KMS-11 (cell line): ENCODE data around the gene MAFB.

Experiments
- H2AFZ ChIP-seq: fragments of 200-600 bp; sonication (generic); 2 replicates; pipeline ENCODE4 v1.6.1; 2016; ENCODE audit warnings: antibody characterized with exemption, mixed run types, low read depth
- H3K27ac ChIP-seq: fragments of 200-600 bp; sonication (generic); 2 replicates; pipeline ENCODE4 v1.6.1; 2016; ENCODE audit warnings: mild to moderate bottlenecking, mixed run types
- H3K27me3 ChIP-seq: fragments of 200-600 bp; sonication (generic); 2 replicates; pipeline ENCODE4 v1.6.1; 2017; ENCODE audit warnings: mild to moderate bottlenecking, low read depth, mixed run types, moderate library complexity; ENCODE audit not compliant: insufficient read depth
- H3K36me3 ChIP-seq: fragments of 200-600 bp; sonication (generic); 2 replicates; pipeline ENCODE4 v1.6.1; 2017; ENCODE audit warnings: mild to moderate bottlenecking, mixed run types; ENCODE audit not compliant: insufficient read depth
- H3K4me1 ChIP-seq: fragments of 200-600 bp; sonication (generic); 2 replicates; pipeline ENCODE4 v1.6.1; 2016; ENCODE audit warnings: mild to moderate bottlenecking, low read depth, mixed run types; ENCODE audit not compliant: poor library complexity, severe bottlenecking
- H3K4me2 ChIP-seq: fragments of 200-600 bp; sonication (generic); 2 replicates; pipeline ENCODE4 v1.7.0; 2016; ENCODE audit warnings: mild to moderate bottlenecking, mixed run types
- H3K4me3 ChIP-seq: fragments of 200-600 bp; sonication (generic); IDR thresholded peaks from 2 replicates; pipeline ENCODE4 v1.6.1; 2017; ENCODE audit warnings: low read depth, low read length, mixed read lengths; ENCODE audit not compliant: insufficient read depth
- H3K79me2 ChIP-seq: fragments of 200-600 bp; sonication (generic); 2 replicates; pipeline ENCODE4 v1.6.1; 2016; ENCODE audit warnings: low read depth, mixed run types; ENCODE audit not compliant: insufficient read depth
- H3K9ac ChIP-seq: fragments of 200-600 bp; sonication (generic); 2 replicates; pipeline ENCODE4 v1.6.1; 2016; ENCODE audit warnings: mild to moderate bottlenecking, mixed run types
- H4K20me1 ChIP-seq: fragments of 200-600 bp; sonication (generic); 2 replicates; pipeline ENCODE4 v1.6.1; 2016; ENCODE audit warnings: mild to moderate bottlenecking, mixed run types; ENCODE audit not compliant: insufficient read depth
- CTCF ChIP-seq: fragments of 200-600 bp; sonication (generic); conservative IDR thresholded peaks from 2 replicates; pipeline ENCODE4 v1.6.1; 2017; ENCODE audit warnings: low read depth, mild to moderate bottlenecking, antibody characterized with exemption, low read length, moderate library complexity, mixed read lengths

The MAFB gene

GRCh38 chr20:40657526-40657925 is 31.5 kb downstream of the MAFB start:
- H3K9ac ChIP-seq, result no peak overlapping the region
- H3K4me2 ChIP-seq, result no peak overlapping the region
- H3K27ac ChIP-seq, result no peak overlapping the region
- TF ChIP-seq CTCF, result no peak
- no peaks in the 10 kb centered on the region for H4K20me1 ChIP-seq
- no peaks in the 10 kb centered on the region for H3K4me1 ChIP-seq
- no peak overlapping the region for H2AFZ ChIP-seq
- H3K27me3 ChIP-seq, result no peaks in the 10 kb centered on the region
- no peaks in the 10 kb centered on the region for H3K79me2 ChIP-seq
- H3K36me3 ChIP-seq, result no peaks in the 10 kb centered on the region
- H3K4me3 ChIP-seq, result no peak overlapping the region

- H3K4me3 ChIP-seq, result no peak overlapping the region
- no peak overlapping the region for H2AFZ ChIP-seq
- no peaks in the 10 kb centered on the region for H4K20me1 ChIP-seq
- H3K36me3 ChIP-seq, result no peaks in the 10 kb centered on the region
- TF ChIP-seq CTCF, result no peak
- no peak overlapping the region for H3K9ac ChIP-seq
- H3K27ac ChIP-seq, result no peak overlapping the region
- no peaks in the 10 kb centered on the region for H3K27me3 ChIP-seq
- no peaks in the 10 kb centered on the region for H3K79me2 ChIP-seq
- H3K4me2 ChIP-seq, result no peak overlapping the region
- no peaks in the 10 kb centered on the region for H3K4me1 ChIP-seq
Observed at GRCh38 chr20:40655451-40655850, 33.6 kb downstream of the MAFB start.

- Histone ChIP-seq H4K20me1 (no peaks in the 10 kb centered on the region), H3K36me3 (no peaks in the 10 kb centered on the region), H3K4me2 (no peak overlapping the region), H2AFZ (no peak overlapping the region), H3K4me1 (no peaks in the 10 kb centered on the region), H3K4me3 (no peak overlapping the region), H3K79me2 (no peaks in the 10 kb centered on the region), H3K27me3 (no peaks in the 10 kb centered on the region), H3K27ac (no peak overlapping the region), H3K9ac (no peak overlapping the region)
- no peak for TF ChIP-seq CTCF
Observed at GRCh38 chr20:40654876-40655275, 34.2 kb downstream of the MAFB start.

GRCh38 chr20:40652441-40652987 is 36.5 kb downstream of the MAFB start:
- no peak for TF ChIP-seq CTCF
- Histone ChIP-seq H2AFZ (no peak overlapping the region), H3K4me1 (no peaks in the 10 kb centered on the region), H3K27me3 (no peaks in the 10 kb centered on the region), H3K79me2 (no peaks in the 10 kb centered on the region), H3K27ac (no peak overlapping the region), H3K36me3 (no peaks in the 10 kb centered on the region), H4K20me1 (no peaks in the 10 kb centered on the region), H3K9ac (no peak overlapping the region), H3K4me3 (no peak overlapping the region), H3K4me2 (no peak overlapping the region)
